Choroid plexus epithelial cell (primary cell): ENCODE results near the gene ICE2.

Source experiments
- DNase-seq: peaks from one replicate; pipeline ENCODE4 v3.0.0-alpha.2; 2010; ENCODE audit warnings: low read depth
- H3K4me3 ChIP-seq: 2 replicates; pipeline ENCODE4 v1.5.1; 2011; ENCODE audit warnings: low read depth, mild to moderate bottlenecking, control low read depth, low read length, moderate library complexity
- CTCF ChIP-seq: conservative IDR thresholded peaks from 2 replicates; pipeline ENCODE4 v1.5.1; 2011; ENCODE audit warnings: low read depth, mild to moderate bottlenecking, control low read depth, inconsistent platforms, low read length, moderate library complexity

ICE2 gene

GRCh38 chr15:60428935-60429334 is 50.0 kb downstream of the ICE2 start:
- H3K4me3 ChIP-seq, result no peak overlapping the region
- no peak for DNase-seq
- TF ChIP-seq CTCF, result no peak

- peak; percentile 71 for DNase-seq
- no peak overlapping the region for H3K4me3 ChIP-seq
- no peak for TF ChIP-seq CTCF
Observed at GRCh38 chr15:60426870-60427508, 52.0 kb downstream of the ICE2 start.

- TF ChIP-seq CTCF, result no peak
- DNase-seq, result no peak
- no peak overlapping the region for H3K4me3 ChIP-seq
Observed at GRCh38 chr15:60425461-60425860, 53.5 kb downstream of the ICE2 start.

- H3K4me3 ChIP-seq, result no peak overlapping the region
- no peak for TF ChIP-seq CTCF
- DNase-seq, result no peak
Observed at GRCh38 chr15:60424006-60424405, 54.9 kb downstream of the ICE2 start.

GRCh38 chr15:60423537-60423936 is 55.4 kb downstream of the ICE2 start:
- no peak overlapping the region for H3K4me3 ChIP-seq
- TF ChIP-seq CTCF, result no peak
- DNase-seq, result peak; percentile 96

- peak; percentile 86 for DNase-seq
- no peak overlapping the region for H3K4me3 ChIP-seq
- no peak for TF ChIP-seq CTCF
Observed at GRCh38 chr15:60421544-60421943, 57.4 kb downstream of the ICE2 start.

- no peak for DNase-seq
- no peak for TF ChIP-seq CTCF
- no peak overlapping the region for H3K4me3 ChIP-seq
Observed at GRCh38 chr15:60420203-60420716, 58.7 kb downstream of the ICE2 start.
